PC-9 (cell line): ENCODE measurements around the gene LDLRAD2. TPM values are rescaled to one million over a fixed set of nuclear protein-coding genes. Genes with fewer than 3 reads are reported as not detected.
A peak's percentile ranks its signal among the peaks of the same experiment; 100 is the strongest.

Experiments used
- BruUV-seq: library from RNA; stranded (reverse); fragments of 400-500 nt; replicated peaks from 2 replicates; lab custom pipeline; 2021; lab: Mats Ljungman, UMichigan
- CTCF ChIA-PET: fragments of 300-600 bp; sonication (Branson Sonifier 250); formaldehyde crosslinking; loops from one replicate; lab custom pipeline; 2022; ENCODE audit warnings: antibody characterized with exemption; lab: Charles Lee
- POLR2A ChIA-PET: fragments of 300-600 bp; sonication (Branson Sonifier 250); formaldehyde crosslinking; loops from one replicate; lab custom pipeline; 2022; ENCODE audit warnings: antibody characterized with exemption; ENCODE audit not compliant: unreplicated experiment; lab: Charles Lee
- DNase-seq, 2 experiments: peaks; one replicate each; pipeline versions ENCODE4 v3.0.0 to v3.0.0-alpha.2; 2015 to 2022; ENCODE audit warnings: mixed read lengths in 1 of 2
- H2AFZ ChIP-seq: fragments of 200-600 bp; sonication (generic); 2 replicates; pipeline ENCODE4 v1.8.1; 2017; ENCODE audit warnings: antibody characterized with exemption
- H3F3A ChIP-seq: fragments of 200-600 bp; sonication (generic); 2 replicates; pipeline ENCODE4 v1.8.1; 2017; ENCODE audit warnings: antibody characterized with exemption, mild to moderate bottlenecking, low read depth; ENCODE audit not compliant: insufficient read depth
- H3K27ac ChIP-seq: fragments of 200-600 bp; sonication (generic); 2 replicates; pipeline ENCODE4 v1.6.1; 2016; ENCODE audit warnings: mixed run types
- H3K27me3 ChIP-seq: fragments of 200-600 bp; sonication (generic); 2 replicates; pipeline ENCODE4 v1.6.1; 2016; ENCODE audit warnings: low read depth, mixed run types; ENCODE audit not compliant: insufficient read depth
- H3K36me3 ChIP-seq: fragments of 200-600 bp; sonication (generic); 2 replicates; pipeline ENCODE4 v1.6.1; 2016; ENCODE audit warnings: low read depth, mixed run types
- H3K4me1 ChIP-seq: fragments of 200-600 bp; sonication (generic); replicated peaks from 2 replicates; pipeline ENCODE4 v1.6.1; 2016; ENCODE audit warnings: mixed run types; ENCODE audit not compliant: insufficient read depth
- H3K4me2 ChIP-seq: fragments of 200-600 bp; sonication (generic); 2 replicates; pipeline ENCODE4 v1.6.1; 2017; ENCODE audit warnings: mixed run types
- H3K4me3 ChIP-seq: fragments of 200-600 bp; sonication (generic); 2 replicates; pipeline ENCODE4 v1.6.1; 2016; ENCODE audit warnings: mixed run types
- H3K79me2 ChIP-seq: fragments of 200-600 bp; sonication (generic); 2 replicates; pipeline ENCODE4 v1.6.1; 2017; ENCODE audit warnings: low read depth, mixed run types
- H3K9me2 ChIP-seq: fragments of 200-600 bp; sonication (generic); 2 replicates; pipeline ENCODE4 v1.8.1; 2017; ENCODE audit warnings: mild to moderate bottlenecking; ENCODE audit not compliant: insufficient read depth
- H3K9me3 ChIP-seq: fragments of 200-600 bp; sonication (generic); 2 replicates; pipeline ENCODE4 v1.8.1; 2016; ENCODE audit warnings: low read depth; ENCODE audit not compliant: insufficient read depth
- H4K20me1 ChIP-seq: fragments of 200-600 bp; sonication (generic); 2 replicates; pipeline ENCODE4 v1.8.1; 2017; ENCODE audit not compliant: insufficient read depth
- EZH2 ChIP-seq: fragments of 200-600 bp; sonication (generic); IDR thresholded peaks from 2 replicates; pipeline ENCODE4 v1.8.0; 2017; ENCODE audit warnings: antibody characterized with exemption, low read depth
- intact Hi-C: fragments of 100-400 bp; cut with micrococcal nuclease; formaldehyde crosslinking; loops from one replicate; pipeline ENCODE4 v1.10.0; 2022; ENCODE audit not compliant: unreplicated experiment
- total RNA-seq: library from RNA; stranded (reverse); gene quantifications from 2 replicates; pipeline ENCODE4 v1.2.3, GENCODE V29; 2021
- TF ChIP-seq, protein P1 (sequence below): fragments of 200-600 bp; sonication (generic); conservative IDR thresholded peaks from 2 replicates; pipeline ENCODE4 v1.6.1; 2017; ENCODE audit warnings: mixed run types, antibody characterized with exemption, mild to moderate bottlenecking, moderate library complexity

The LDLRAD2 gene
- total RNA-seq, 1 experiment from 2014 or later: not detected

DNA sequence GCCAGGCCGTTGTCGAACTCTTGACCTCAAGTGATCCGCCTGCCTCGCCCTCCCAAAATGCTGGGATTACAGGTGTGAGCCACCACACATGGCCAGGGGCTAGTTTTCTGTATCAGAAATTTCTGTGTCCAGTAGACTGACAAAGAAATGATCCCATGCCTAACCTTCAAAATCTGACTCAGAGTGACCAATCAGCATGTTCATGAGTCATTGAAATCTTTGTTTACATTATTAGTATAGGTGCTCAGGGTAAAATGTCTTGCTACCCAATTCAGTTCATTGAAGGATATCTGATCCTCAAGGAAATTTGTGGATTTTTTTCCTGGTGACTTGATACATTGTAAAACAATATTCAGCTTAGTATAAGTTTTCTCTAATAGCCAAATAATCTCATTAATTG is 11.0 kb upstream of the LDLRAD2 start:
- H3K9me2 ChIP-seq: no peaks in the 10 kb centered on the region
- no peak overlapping the region for H3K4me3 ChIP-seq
- TF ChIP-seq EZH2: no peak
- TF ChIP-seq, protein P1, sequence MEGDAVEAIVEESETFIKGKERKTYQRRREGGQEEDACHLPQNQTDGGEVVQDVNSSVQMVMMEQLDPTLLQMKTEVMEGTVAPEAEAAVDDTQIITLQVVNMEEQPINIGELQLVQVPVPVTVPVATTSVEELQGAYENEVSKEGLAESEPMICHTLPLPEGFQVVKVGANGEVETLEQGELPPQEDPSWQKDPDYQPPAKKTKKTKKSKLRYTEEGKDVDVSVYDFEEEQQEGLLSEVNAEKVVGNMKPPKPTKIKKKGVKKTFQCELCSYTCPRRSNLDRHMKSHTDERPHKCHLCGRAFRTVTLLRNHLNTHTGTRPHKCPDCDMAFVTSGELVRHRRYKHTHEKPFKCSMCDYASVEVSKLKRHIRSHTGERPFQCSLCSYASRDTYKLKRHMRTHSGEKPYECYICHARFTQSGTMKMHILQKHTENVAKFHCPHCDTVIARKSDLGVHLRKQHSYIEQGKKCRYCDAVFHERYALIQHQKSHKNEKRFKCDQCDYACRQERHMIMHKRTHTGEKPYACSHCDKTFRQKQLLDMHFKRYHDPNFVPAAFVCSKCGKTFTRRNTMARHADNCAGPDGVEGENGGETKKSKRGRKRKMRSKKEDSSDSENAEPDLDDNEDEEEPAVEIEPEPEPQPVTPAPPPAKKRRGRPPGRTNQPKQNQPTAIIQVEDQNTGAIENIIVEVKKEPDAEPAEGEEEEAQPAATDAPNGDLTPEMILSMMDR: no peak
- no peaks in the 10 kb centered on the region for H4K20me1 ChIP-seq
- intact Hi-C loops: no loop called here
- H3K4me2 ChIP-seq: no peak overlapping the region
- no peaks in the 10 kb centered on the region for H3K9me3 ChIP-seq
- H3K4me1 ChIP-seq: peaks cover 7% of the 10 kb centered on the region; the same call in 1 of the 2 replicates
- no peak overlapping the region for H2AFZ ChIP-seq
- H3K27ac ChIP-seq: peak overlapping the region; percentile 50
- CTCF ChIA-PET: no interaction called here
- POLR2A ChIA-PET: interaction anchor here (0.6 to 0.7 kb wide), 2 partner anchors 79 to 252 kb away, joined by 3 to 4 read pairs; no protein-coding TSS in a partner anchor
- H3K36me3 ChIP-seq: no peaks in the 10 kb centered on the region
- peak in 1 of 2 experiments; percentile 83 for DNase-seq
- BruUV-seq: no TSS peak
- no peaks in the 10 kb centered on the region for H3K27me3 ChIP-seq
- no peaks in the 10 kb centered on the region for H3K79me2 ChIP-seq
- H3F3A ChIP-seq: no peaks in the 10 kb centered on the region; the same call in 1 of the 2 replicates

DNA sequence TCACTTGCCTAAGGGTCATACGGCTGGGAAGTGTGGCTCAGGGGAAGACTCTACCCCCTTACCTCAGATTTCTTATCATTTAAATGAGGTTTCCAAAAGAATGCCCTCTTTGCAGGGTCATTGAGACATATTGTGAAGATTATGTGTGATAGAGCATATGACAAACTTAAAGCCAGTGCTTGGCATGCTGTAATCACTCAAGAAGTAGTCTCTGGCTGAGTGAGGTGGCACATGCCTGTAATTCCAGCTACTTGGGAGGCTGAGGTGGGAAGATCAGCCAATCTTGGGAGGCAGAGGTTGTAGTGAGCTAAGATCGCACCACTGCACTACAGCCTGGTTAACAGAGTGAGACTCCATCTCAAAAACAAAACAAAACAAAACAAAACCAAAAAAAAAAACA is 7.5 kb upstream of the LDLRAD2 start:
- Histone ChIP-seq H3K27ac (no peak overlapping the region), H3K4me1 (peaks cover 7% of the 10 kb centered on the region; the same call in 1 of the 2 replicates), H3K36me3 (no peaks in the 10 kb centered on the region), H3K9me2 (no peaks in the 10 kb centered on the region), H3K9me3 (no peaks in the 10 kb centered on the region), H3K4me3 (no peak overlapping the region), H3K27me3 (no peaks in the 10 kb centered on the region), H3K79me2 (no peaks in the 10 kb centered on the region), H4K20me1 (no peaks in the 10 kb centered on the region), H2AFZ (no peak overlapping the region), H3K4me2 (no peak overlapping the region), H3F3A (no peaks in the 10 kb centered on the region; the same call in 1 of the 2 replicates)
- ChIA-PET CTCF (no interaction called here), POLR2A (no interaction called here)
- TF ChIP-seq, protein P1: no peak
- no peak for TF ChIP-seq EZH2
- intact Hi-C loops: no loop called here
- no peak for DNase-seq
- BruUV-seq: no TSS peak

- H3K4me1 ChIP-seq: peaks cover 33% of the 10 kb centered on the region
- no peak for DNase-seq
- H3K79me2 ChIP-seq: no peaks in the 10 kb centered on the region
- no peaks in the 10 kb centered on the region for H3K9me2 ChIP-seq
- TF ChIP-seq EZH2: no peak
- TF ChIP-seq, protein P1: no peak
- H3F3A ChIP-seq: peaks cover 19% of the 10 kb centered on the region
- H3K36me3 ChIP-seq: no peaks in the 10 kb centered on the region
- H3K4me2 ChIP-seq: no peak overlapping the region
- intact Hi-C loops: no loop called here
- H2AFZ ChIP-seq: no peak overlapping the region
- no peak overlapping the region for H3K4me3 ChIP-seq
- H3K9me3 ChIP-seq: no peaks in the 10 kb centered on the region
- no peak overlapping the region for H3K27ac ChIP-seq
- ChIA-PET POLR2A (no interaction called here), CTCF (interaction anchor here (0.7 kb wide), 1 partner anchor 43 kb away, joined by 4 read pairs; no protein-coding TSS in a partner anchor)
- no peaks in the 10 kb centered on the region for H4K20me1 ChIP-seq
- BruUV-seq: no TSS peak
- no peaks in the 10 kb centered on the region for H3K27me3 ChIP-seq
These were observed 1.5 kb downstream of the LDLRAD2 start for GRCh38 chr1:21813542-21813941.
